Stimulated activated memory B cell treated with anti-CD40 and anti-IgM and Interleukin-4, amounts not matched to agents 10 μg/mL and 1 μg/mL and 100 μg/mL, for 72 hours (primary cell): ENCODE results near the gene PAQR9.
A peak's percentile ranks its signal among the peaks of the same experiment; 100 is the strongest.

Experiments used
- ATAC-seq: fragments of 150-1000 bp; cut with Tn5 transposase; 2 replicates; pipeline ENCODE4 v1.10.0; 2021
- H3K27ac Mint-ChIP-seq: one replicate; pipeline ENCODE4 v1.8.0; 2022; ENCODE audit warnings: mild to moderate bottlenecking, mixed read lengths
- H3K27me3 Mint-ChIP-seq: one replicate; pipeline ENCODE4 v1.8.0; 2022; ENCODE audit warnings: mixed read lengths
- H3K36me3 Mint-ChIP-seq: one replicate; pipeline ENCODE4 v1.8.0; 2022; ENCODE audit warnings: mixed read lengths
- H3K4me1 Mint-ChIP-seq: one replicate; pipeline ENCODE4 v1.8.0; 2022; ENCODE audit warnings: mixed read lengths
- H3K4me3 Mint-ChIP-seq: one replicate; pipeline ENCODE4 v1.8.0; 2022; ENCODE audit warnings: mild to moderate bottlenecking, moderate library complexity, mixed read lengths
- H3K9me3 Mint-ChIP-seq: one replicate; pipeline ENCODE4 v1.8.0; 2022; ENCODE audit warnings: mixed read lengths

PAQR9 gene

GRCh38 chr3:142947352-142947751 is 16.1 kb downstream of the PAQR9 start:
- peak overlapping the region; percentile 5 for H3K4me3 Mint-ChIP-seq
- H3K4me1 Mint-ChIP-seq, result peaks cover 17% of the 10 kb centered on the region
- no peaks in the 10 kb centered on the region for H3K36me3 Mint-ChIP-seq
- no peaks in the 10 kb centered on the region for H3K9me3 Mint-ChIP-seq
- no peak overlapping the region for H3K27ac Mint-ChIP-seq
- peaks cover 62% of the 10 kb centered on the region for H3K27me3 Mint-ChIP-seq
- ATAC-seq, result no peak

- H3K27me3 Mint-ChIP-seq, result peaks cover 62% of the 10 kb centered on the region
- H3K4me1 Mint-ChIP-seq, result peaks cover 17% of the 10 kb centered on the region
- no peak overlapping the region for H3K27ac Mint-ChIP-seq
- H3K4me3 Mint-ChIP-seq, result no peak overlapping the region
- ATAC-seq, result no peak
- no peaks in the 10 kb centered on the region for H3K36me3 Mint-ChIP-seq
- no peaks in the 10 kb centered on the region for H3K9me3 Mint-ChIP-seq
Measured at GRCh38 chr3:142946861-142947260, 16.6 kb downstream of the PAQR9 start.

- H3K9me3 Mint-ChIP-seq, result no peaks in the 10 kb centered on the region
- peaks cover 53% of the 10 kb centered on the region for H3K27me3 Mint-ChIP-seq
- H3K36me3 Mint-ChIP-seq, result no peaks in the 10 kb centered on the region
- H3K4me1 Mint-ChIP-seq, result peaks cover 17% of the 10 kb centered on the region
- no peak overlapping the region for H3K27ac Mint-ChIP-seq
- H3K4me3 Mint-ChIP-seq, result no peak overlapping the region
- ATAC-seq, result no peak
Measured at GRCh38 chr3:142945023-142945422, 18.5 kb downstream of the PAQR9 start.

DNA sequence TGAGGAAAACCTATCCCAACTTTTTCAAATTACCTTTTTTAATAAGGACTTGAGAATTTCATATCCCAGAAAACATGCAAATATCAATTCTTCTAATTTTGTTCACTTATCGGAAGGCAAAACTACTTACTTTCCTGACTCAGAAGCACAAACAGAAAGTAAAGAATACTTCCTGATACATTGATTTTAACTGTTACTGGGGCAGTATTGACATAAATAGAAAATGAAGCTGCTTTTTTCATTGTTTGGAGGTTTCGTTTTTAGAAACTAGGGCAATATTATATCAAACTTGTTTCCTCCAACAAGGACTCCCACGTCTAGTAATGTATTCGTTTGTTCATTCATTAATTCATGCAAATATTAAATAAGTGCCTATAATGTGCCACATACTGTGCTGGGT is 19.1 kb downstream of the PAQR9 start:
- H3K4me1 Mint-ChIP-seq, result peaks cover 17% of the 10 kb centered on the region
- no peaks in the 10 kb centered on the region for H3K9me3 Mint-ChIP-seq
- peak overlapping the region; percentile 22 for H3K4me3 Mint-ChIP-seq
- H3K27me3 Mint-ChIP-seq, result peaks cover 46% of the 10 kb centered on the region
- no peak overlapping the region for H3K27ac Mint-ChIP-seq
- no peaks in the 10 kb centered on the region for H3K36me3 Mint-ChIP-seq
- ATAC-seq, result no peak

DNA sequence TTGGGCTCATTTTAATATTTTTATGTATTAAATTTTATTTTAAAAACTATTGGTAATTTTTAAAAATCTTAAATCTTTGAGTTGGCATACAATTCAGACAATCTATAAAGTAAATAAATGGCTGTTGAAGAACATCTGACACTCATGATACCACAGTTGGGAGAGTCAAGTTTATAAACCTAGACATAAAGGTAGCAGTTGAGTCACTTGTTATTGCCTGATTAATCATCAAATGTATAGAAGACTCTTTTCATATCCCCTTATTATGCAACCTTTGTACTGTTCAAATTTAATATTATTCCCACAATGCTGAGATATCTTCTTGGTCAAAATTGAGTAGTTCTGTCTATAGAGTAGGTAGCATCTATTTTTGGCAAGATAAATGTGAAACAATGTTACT is 19.6 kb downstream of the PAQR9 start:
- Mint-ChIP-seq H3K4me1 (peaks cover 17% of the 10 kb centered on the region), H3K36me3 (no peaks in the 10 kb centered on the region), H3K4me3 (no peak overlapping the region), H3K9me3 (no peaks in the 10 kb centered on the region), H3K27ac (no peak overlapping the region), H3K27me3 (peaks cover 41% of the 10 kb centered on the region)
- ATAC-seq, result no peak

DNA sequence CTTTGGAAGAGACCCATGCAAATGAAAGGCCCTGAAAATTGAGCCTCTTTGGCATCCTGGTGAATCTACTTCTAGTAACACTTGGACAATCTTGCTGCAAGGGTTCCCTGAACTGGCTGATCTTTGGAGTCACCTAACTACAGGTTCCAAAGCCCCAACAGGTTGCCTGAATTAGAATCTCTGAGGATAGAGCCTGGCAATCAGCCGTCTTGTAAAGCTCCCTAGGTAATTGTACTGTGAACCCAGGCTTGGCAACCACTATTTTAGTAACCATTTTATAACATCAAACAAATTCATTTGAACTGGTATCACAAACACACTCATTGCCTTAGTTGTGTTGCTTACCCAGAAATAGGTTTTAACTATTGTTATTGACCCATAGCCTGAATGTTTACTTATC is 20.1 kb downstream of the PAQR9 start:
- peaks cover 36% of the 10 kb centered on the region for H3K27me3 Mint-ChIP-seq
- H3K27ac Mint-ChIP-seq, result no peak overlapping the region
- H3K4me3 Mint-ChIP-seq, result no peak overlapping the region
- H3K9me3 Mint-ChIP-seq, result no peaks in the 10 kb centered on the region
- peaks cover 17% of the 10 kb centered on the region for H3K4me1 Mint-ChIP-seq
- no peak for ATAC-seq
- no peaks in the 10 kb centered on the region for H3K36me3 Mint-ChIP-seq

DNA sequence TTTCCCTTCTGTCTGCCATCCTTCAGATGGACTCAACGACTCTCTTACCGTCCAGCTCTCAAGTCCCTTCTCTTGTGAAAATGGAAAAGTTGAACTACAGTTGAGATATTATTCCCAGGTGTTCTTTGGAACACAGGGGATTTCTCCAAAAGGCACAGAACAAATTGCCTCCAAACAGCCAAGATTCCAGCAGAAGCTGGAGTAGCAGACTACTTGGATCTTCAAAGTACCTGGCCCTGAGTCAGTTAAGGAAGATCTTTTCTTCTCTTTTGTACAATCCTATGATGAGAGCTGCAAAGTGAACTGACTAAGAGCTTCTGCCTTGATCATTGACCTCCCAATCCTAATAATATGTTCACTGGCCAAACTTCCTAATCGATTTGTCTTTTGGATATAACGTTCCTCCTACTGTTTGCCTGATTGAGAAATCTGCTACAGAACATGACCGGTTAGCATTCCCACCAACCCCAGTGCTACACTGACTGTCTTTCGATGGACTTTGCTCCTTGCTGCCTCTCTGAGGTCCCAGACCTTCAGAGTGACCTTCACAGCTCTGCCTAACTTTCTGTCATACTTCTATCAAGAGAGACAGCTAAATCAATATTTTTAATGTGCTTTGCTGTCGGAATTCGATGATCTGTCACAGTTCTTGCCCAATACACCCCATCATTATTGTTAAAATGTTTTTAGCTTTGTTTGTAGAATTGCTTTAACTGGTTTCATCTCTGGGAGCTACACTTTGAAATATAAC is 21.9 kb downstream of the PAQR9 start:
- Mint-ChIP-seq H3K4me3 (no peak overlapping the region), H3K27me3 (peaks cover 18% of the 10 kb centered on the region), H3K27ac (no peak overlapping the region), H3K9me3 (no peaks in the 10 kb centered on the region), H3K4me1 (peaks cover 11% of the 10 kb centered on the region), H3K36me3 (no peaks in the 10 kb centered on the region)
- no peak for ATAC-seq

GRCh38 chr3:142940472-142940871 is 23.0 kb downstream of the PAQR9 start:
- H3K9me3 Mint-ChIP-seq, result no peaks in the 10 kb centered on the region
- H3K4me1 Mint-ChIP-seq, result peaks cover 11% of the 10 kb centered on the region
- no peaks in the 10 kb centered on the region for H3K36me3 Mint-ChIP-seq
- H3K4me3 Mint-ChIP-seq, result no peak overlapping the region
- H3K27ac Mint-ChIP-seq, result no peak overlapping the region
- ATAC-seq, result no peak
- H3K27me3 Mint-ChIP-seq, result peaks cover 14% of the 10 kb centered on the region

GRCh38 chr3:142940000-142940399 is 23.5 kb downstream of the PAQR9 start:
- Mint-ChIP-seq H3K9me3 (no peaks in the 10 kb centered on the region), H3K4me3 (no peak overlapping the region), H3K4me1 (peaks cover 10% of the 10 kb centered on the region), H3K27ac (no peak overlapping the region), H3K36me3 (no peaks in the 10 kb centered on the region), H3K27me3 (peaks cover 11% of the 10 kb centered on the region)
- ATAC-seq, result no peak

DNA sequence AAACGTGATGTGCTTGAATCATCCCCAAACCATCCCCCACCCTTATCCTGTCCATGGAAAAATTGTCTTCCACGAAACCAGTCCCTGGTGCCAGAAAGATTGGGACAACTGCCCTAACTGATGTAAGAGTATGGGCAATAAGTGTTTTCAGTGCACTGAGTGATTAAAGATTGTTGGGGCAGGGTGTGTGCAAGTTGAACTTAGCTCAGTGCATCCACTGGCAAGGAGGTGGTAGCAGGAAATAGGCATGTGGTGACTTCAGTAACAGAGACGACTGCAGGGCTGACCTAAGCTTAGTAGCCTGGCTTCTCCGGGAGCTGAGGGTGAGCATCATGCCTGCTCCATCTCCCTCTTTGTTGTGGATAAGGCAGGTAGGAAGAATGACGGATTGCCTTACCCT is 27.5 kb downstream of the PAQR9 start:
- Mint-ChIP-seq H3K27ac (no peak overlapping the region), H3K4me3 (no peak overlapping the region), H3K4me1 (no peaks in the 10 kb centered on the region), H3K27me3 (no peaks in the 10 kb centered on the region), H3K9me3 (no peaks in the 10 kb centered on the region), H3K36me3 (no peaks in the 10 kb centered on the region)
- no peak for ATAC-seq

GRCh38 chr3:142934887-142935269 is 28.6 kb downstream of the PAQR9 start:
- H3K9me3 Mint-ChIP-seq, result no peaks in the 10 kb centered on the region
- H3K4me3 Mint-ChIP-seq, result no peak overlapping the region
- H3K36me3 Mint-ChIP-seq, result no peaks in the 10 kb centered on the region
- no peaks in the 10 kb centered on the region for H3K27me3 Mint-ChIP-seq
- no peak for ATAC-seq
- H3K27ac Mint-ChIP-seq, result no peak overlapping the region
- no peaks in the 10 kb centered on the region for H3K4me1 Mint-ChIP-seq

- no peaks in the 10 kb centered on the region for H3K27me3 Mint-ChIP-seq
- no peaks in the 10 kb centered on the region for H3K9me3 Mint-ChIP-seq
- H3K27ac Mint-ChIP-seq, result no peak overlapping the region
Measured at GRCh38 chr3:142934128-142934886, 29.2 kb downstream of the PAQR9 start.

DNA sequence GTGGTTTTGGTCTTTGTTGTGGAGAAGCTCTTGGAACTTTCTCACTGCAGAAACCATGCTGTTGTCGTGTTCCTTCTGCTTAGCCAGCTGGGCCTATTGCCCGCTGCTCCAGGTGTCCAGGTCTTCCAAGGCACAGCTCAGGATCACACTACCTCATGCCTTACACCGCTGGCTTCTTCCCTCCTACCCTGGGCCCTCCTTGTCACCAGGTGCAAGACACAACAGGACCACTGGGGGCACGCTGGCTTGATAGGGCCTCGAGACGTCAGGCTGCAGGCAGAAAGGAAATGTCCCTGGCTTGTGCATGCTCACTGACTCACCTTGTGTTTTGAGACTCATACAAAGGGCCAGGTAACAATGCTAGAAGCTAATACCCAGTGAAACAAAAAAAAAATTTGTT is 32.3 kb downstream of the PAQR9 start:
- no peak overlapping the region for H3K27ac Mint-ChIP-seq
- no peaks in the 10 kb centered on the region for H3K36me3 Mint-ChIP-seq
- H3K9me3 Mint-ChIP-seq, result no peaks in the 10 kb centered on the region
- no peak overlapping the region for H3K4me3 Mint-ChIP-seq
- no peaks in the 10 kb centered on the region for H3K4me1 Mint-ChIP-seq
- H3K27me3 Mint-ChIP-seq, result peaks cover 13% of the 10 kb centered on the region
- peak; percentile 74 for ATAC-seq

More at GRCh38 chr3:142934128-142934886, 29.2 kb downstream of the PAQR9 start:
- ATAC-seq, result no peak
- Mint-ChIP-seq H3K4me1 (no peaks in the 10 kb centered on the region), H3K36me3 (no peaks in the 10 kb centered on the region), H3K4me3 (no peak overlapping the region)

- H3K27ac Mint-ChIP-seq, result no peak overlapping the region
- ATAC-seq, result no peak
- H3K36me3 Mint-ChIP-seq, result no peaks in the 10 kb centered on the region
- no peaks in the 10 kb centered on the region for H3K9me3 Mint-ChIP-seq
- no peaks in the 10 kb centered on the region for H3K4me1 Mint-ChIP-seq
- peaks cover 21% of the 10 kb centered on the region for H3K27me3 Mint-ChIP-seq
- H3K4me3 Mint-ChIP-seq, result no peak overlapping the region
Measured at GRCh38 chr3:142930463-142930862, 33.0 kb downstream of the PAQR9 start.

GRCh38 chr3:142929890-142930289 is 33.6 kb downstream of the PAQR9 start:
- H3K9me3 Mint-ChIP-seq, result no peaks in the 10 kb centered on the region
- no peak for ATAC-seq
- H3K27me3 Mint-ChIP-seq, result peaks cover 27% of the 10 kb centered on the region
- no peak overlapping the region for H3K27ac Mint-ChIP-seq
- H3K36me3 Mint-ChIP-seq, result no peaks in the 10 kb centered on the region
- no peak overlapping the region for H3K4me3 Mint-ChIP-seq
- no peaks in the 10 kb centered on the region for H3K4me1 Mint-ChIP-seq

DNA sequence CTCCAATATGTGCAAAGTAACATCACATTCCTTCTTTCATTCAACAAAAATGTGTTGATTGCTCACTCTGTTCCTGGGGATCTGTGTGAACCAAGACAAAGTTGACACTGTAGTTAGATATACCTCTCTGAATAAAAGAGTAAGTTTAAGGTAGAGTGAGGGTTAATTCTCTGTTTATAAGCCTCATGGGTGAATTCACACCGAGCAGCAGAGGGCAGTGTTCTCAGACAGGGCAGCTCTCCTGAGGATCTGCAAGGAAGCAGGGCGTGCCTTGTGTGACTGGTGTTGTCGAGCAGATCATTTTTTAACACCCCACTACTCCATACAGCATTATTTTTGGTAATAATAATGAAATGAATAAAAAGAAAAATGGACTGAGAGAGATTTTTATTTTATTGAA is 34.4 kb downstream of the PAQR9 start:
- no peaks in the 10 kb centered on the region for H3K4me1 Mint-ChIP-seq
- H3K27me3 Mint-ChIP-seq, result peaks cover 35% of the 10 kb centered on the region
- H3K4me3 Mint-ChIP-seq, result no peak overlapping the region
- peaks cover 5% of the 10 kb centered on the region for H3K9me3 Mint-ChIP-seq
- no peaks in the 10 kb centered on the region for H3K36me3 Mint-ChIP-seq
- H3K27ac Mint-ChIP-seq, result no peak overlapping the region
- ATAC-seq, result no peak
